Psoas muscle (tissue), 8 donors: ENCODE measurements around the gene B4GALNT1. TPM values are rescaled to one million over a fixed set of nuclear protein-coding genes. Genes with fewer than 3 reads are reported as not detected.

Source experiments
- ATAC-seq, 4 donors: fragments of 200-7000 bp; cut with Tn5 transposase; one replicate each; pipeline ENCODE4 v1.9.1; 2020; ENCODE audit warnings: moderate library complexity in 3 of 4, mild to moderate bottlenecking in 2 of 4
- DNase-seq, 2 donors: peaks; one replicate each; pipeline ENCODE4 v3.0.0-alpha.2; 2020
- H3K27ac ChIP-seq: fragments of 200-600 bp; one replicate; pipeline ENCODE4 v1.8.0; 2022
- H3K27me3 ChIP-seq, 3 donors: fragments of 200-600 bp in 1 of 3; one replicate each; pipeline versions ENCODE4 v1.6.1 to v1.8.0; 2013 to 2022; ENCODE audit warnings: low read length in 2 of 3, mild to moderate bottlenecking in 2 of 3, moderate library complexity in 1 of 3; ENCODE audit not compliant: insufficient read depth in 3 of 3
- H3K36me3 ChIP-seq, 2 donors: fragments of 200-600 bp in 1 of 2; one replicate each; pipeline versions ENCODE4 v1.6.1 to v1.8.0; 2013 to 2022; ENCODE audit warnings: low read depth in 1 of 2, mild to moderate bottlenecking in 1 of 2, moderate library complexity in 1 of 2; ENCODE audit not compliant: insufficient read depth in 1 of 2
- H3K4me1 ChIP-seq: fragments of 200-600 bp; one replicate; pipeline ENCODE4 v1.8.0; 2022
- H3K4me3 ChIP-seq: fragments of 200-600 bp; one replicate; pipeline ENCODE4 v1.8.0; 2022; ENCODE audit warnings: mild to moderate bottlenecking
- H3K9me3 ChIP-seq: fragments of 200-600 bp; one replicate; pipeline ENCODE4 v1.8.0; 2022
- WGBS, 3 donors: extraction: QIAGEN DNeasy Blood & Tissue Kit; methylation state at CpG; one replicate each; pipeline versions ENCODE4 v1.1.6 to v1.1.7; 2013; 5-methylcytosine and 5-hydroxymethylcytosine counted together
- intact Hi-C, 2 donors: fragments of 100-400 bp; cut with DNase I; formaldehyde crosslinking; loops; one replicate each; pipeline versions ENCODE4 v1.11.0 to v1.14.2; 2022
- polyA plus RNA-seq, 3 donors: library from polyadenylated mRNA; stranded (reverse); fragments of 200-250 nt; gene quantifications; one replicate each; pipeline ENCODE4 v1.2.3, GENCODE V29; 2013
- total RNA-seq, 4 donors: library from RNA; stranded (reverse); fragmentation: NEBNext Ultra II Directional in 2 of 4; extraction: Animal tissue kit (Norgen Biotek cat#: 25700) in 2 of 4; gene quantifications; one replicate each; pipeline versions ENCODE4 v1.2.1 to v1.2.4, GENCODE V29; 2021 to 2023
- TF ChIP-seq, protein P1 (sequence below): fragments of 200-600 bp; IDR thresholded peaks from one replicate; pipeline ENCODE4 v1.8.0; 2022; ENCODE audit warnings: antibody characterized with exemption
- donor health status: healthy with polysubstance abuse.
- donor health status: DM: no; HTN: no; CAD: no; lungs with moderate emphysema.
- donor health status: Bipolar disorder and iron deficiency.
- donor health status: healthy.
- donor health status: DM: yes; HTN: yes; CAD: no.
- donor health status: DM: no; HTN: no; CAD: no.
- donor health status: DM: no; HTN: no; CAD: no.
- donor health status: DM: yes; HTN: yes; CAD: no.

The B4GALNT1 gene
- total and polyA plus RNA-seq, 7 donors, result 8.2 to 46.7 (median 10.0) TPM

DNA sequence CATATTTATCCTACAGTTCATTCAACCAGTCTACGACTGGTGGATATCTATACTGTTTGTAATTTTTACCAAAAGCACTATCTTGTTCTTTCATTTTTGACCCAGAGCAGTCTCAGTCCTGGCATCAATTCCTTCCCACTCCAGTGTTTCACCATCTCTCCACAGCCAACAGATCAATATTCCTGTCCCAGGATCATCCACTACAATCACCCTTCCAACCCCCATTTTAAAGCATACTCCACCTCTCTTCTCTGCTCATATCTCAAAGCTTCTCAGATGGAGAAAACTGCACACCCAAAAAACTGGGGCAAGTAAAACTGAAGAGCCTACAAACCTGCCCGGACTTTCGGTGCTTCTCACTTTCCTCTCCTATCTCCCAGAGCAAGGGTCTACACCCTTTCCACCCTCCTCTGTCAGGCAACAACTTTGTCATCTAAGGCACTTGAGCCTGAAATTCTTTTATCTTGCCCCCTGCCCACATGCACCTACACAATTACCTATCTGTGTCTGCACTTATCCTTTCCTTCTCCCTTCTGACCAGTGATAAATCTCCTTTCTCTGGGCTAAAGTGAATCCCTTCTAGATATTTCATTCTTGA is 46.1 kb downstream of the B4GALNT1 start:
- no peaks in the 10 kb centered on the region for H3K9me3 ChIP-seq
- no peak for ATAC-seq
- intact Hi-C loops, result no loop called here
- TF ChIP-seq, protein P1, sequence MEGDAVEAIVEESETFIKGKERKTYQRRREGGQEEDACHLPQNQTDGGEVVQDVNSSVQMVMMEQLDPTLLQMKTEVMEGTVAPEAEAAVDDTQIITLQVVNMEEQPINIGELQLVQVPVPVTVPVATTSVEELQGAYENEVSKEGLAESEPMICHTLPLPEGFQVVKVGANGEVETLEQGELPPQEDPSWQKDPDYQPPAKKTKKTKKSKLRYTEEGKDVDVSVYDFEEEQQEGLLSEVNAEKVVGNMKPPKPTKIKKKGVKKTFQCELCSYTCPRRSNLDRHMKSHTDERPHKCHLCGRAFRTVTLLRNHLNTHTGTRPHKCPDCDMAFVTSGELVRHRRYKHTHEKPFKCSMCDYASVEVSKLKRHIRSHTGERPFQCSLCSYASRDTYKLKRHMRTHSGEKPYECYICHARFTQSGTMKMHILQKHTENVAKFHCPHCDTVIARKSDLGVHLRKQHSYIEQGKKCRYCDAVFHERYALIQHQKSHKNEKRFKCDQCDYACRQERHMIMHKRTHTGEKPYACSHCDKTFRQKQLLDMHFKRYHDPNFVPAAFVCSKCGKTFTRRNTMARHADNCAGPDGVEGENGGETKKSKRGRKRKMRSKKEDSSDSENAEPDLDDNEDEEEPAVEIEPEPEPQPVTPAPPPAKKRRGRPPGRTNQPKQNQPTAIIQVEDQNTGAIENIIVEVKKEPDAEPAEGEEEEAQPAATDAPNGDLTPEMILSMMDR, result no peak
- H3K36me3 ChIP-seq, result no peaks in the 10 kb centered on the region
- no peak overlapping the region for H3K4me3 ChIP-seq
- WGBS, 3 donors, result 87 to 91% (median 87%) methylated on average over 3 of the region's 3 CpGs
- peaks cover 2 to 7% (median 4%) of the 10 kb centered on the region in 3 donors for H3K27me3 ChIP-seq
- H3K4me1 ChIP-seq, result no peaks in the 10 kb centered on the region
- DNase-seq, result no peak
- no peak overlapping the region for H3K27ac ChIP-seq

DNA sequence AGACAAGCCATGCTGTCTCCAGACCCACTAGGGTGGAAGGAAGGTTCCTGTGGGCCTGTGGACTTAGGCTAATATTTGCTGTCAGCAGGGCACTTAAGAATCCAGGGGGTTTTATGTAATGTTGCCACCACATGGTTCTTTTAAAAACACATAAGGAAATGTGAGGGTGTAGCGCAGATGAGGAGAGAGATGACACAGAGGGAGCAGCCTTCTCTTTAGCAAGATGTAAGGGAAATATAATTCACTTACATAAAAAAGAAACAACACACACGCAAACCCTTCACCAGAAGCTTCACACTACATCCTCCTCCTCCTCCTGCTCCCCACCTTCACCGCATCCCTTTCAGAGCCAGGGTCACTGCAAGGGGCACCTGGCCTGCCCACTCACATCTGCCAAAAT is 46.9 kb downstream of the B4GALNT1 start:
- H3K4me1 ChIP-seq, result no peaks in the 10 kb centered on the region
- H3K9me3 ChIP-seq, result no peaks in the 10 kb centered on the region
- H3K36me3 ChIP-seq, result no peaks in the 10 kb centered on the region
- 85 to 92% (median 87%) methylated on average over 3 of the region's 3 CpGs for WGBS, 3 donors
- DNase-seq (no peak), ATAC-seq (no peak)
- intact Hi-C loops, result no loop called here
- TF ChIP-seq, protein P1, result no peak
- H3K27ac ChIP-seq, result no peak overlapping the region
- peaks cover 4 to 11% (median 4%) of the 10 kb centered on the region in 3 donors for H3K27me3 ChIP-seq
- no peak overlapping the region for H3K4me3 ChIP-seq

DNA sequence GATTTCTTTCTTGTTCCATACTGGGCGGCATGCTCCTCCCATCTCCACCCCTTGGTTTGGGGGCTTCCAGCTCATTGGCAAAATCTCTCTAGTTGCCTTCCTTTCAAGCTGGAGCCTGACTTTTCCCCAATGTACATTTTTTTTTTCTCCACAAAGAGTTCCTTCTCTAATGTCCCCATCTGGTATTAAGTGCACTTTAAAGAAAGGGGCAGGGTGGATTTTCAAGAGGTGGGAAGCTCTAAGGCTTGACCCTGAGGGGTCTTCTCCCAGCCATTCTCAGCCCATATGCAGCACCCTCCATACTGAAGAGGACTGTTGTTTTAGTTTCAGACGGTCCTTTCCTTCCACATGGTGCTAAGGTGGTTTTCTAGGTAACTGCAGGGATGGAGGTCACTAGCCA is 47.8 kb downstream of the B4GALNT1 start:
- no peak for DNase-seq
- WGBS, 3 donors, result 74 to 89% (median 85%) methylated on average over 2 of the region's 2 CpGs
- Histone ChIP-seq H3K36me3 (no peaks in the 10 kb centered on the region), H3K27me3 (peaks cover 4 to 11% (median 4%) of the 10 kb centered on the region in 3 donors), H3K4me1 (no peaks in the 10 kb centered on the region), H3K9me3 (no peaks in the 10 kb centered on the region), H3K4me3 (no peak overlapping the region), H3K27ac (no peak overlapping the region)
- intact Hi-C loops, result no loop called here
- TF ChIP-seq, protein P1, result no peak
- no peak for ATAC-seq

DNA sequence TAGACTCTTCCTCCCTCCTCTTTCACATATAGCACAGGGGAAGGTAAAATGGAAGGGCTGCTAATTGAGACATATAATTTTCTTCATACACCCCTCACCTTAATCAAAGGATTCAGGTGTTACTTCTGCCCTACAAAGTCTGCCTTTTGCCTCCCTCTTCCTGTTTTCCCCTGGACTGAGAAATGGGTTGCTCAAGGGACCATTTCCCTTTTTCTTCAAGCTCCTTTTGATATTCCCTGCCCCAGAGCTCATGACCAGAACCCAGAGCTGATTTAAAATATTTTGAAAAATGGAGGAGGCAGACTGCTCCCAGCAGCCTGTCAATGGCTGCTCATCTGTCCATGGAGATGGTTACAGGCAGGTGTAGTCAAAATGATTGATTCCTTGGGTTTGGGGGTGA is 48.3 kb downstream of the B4GALNT1 start:
- ATAC-seq, result no peak
- intact Hi-C loops, result loop anchor here in 1 of 2 donors (1.0 kb wide), 1 partner anchor 37 kb away; no protein-coding TSS in a partner anchor
- Histone ChIP-seq H3K9me3 (no peaks in the 10 kb centered on the region), H3K27ac (no peak overlapping the region), H3K27me3 (peaks cover 4 to 11% (median 4%) of the 10 kb centered on the region in 3 donors), H3K36me3 (no peaks in the 10 kb centered on the region), H3K4me3 (no peak overlapping the region), H3K4me1 (no peaks in the 10 kb centered on the region)
- TF ChIP-seq, protein P1, result no peak
- no peak for DNase-seq

DNA sequence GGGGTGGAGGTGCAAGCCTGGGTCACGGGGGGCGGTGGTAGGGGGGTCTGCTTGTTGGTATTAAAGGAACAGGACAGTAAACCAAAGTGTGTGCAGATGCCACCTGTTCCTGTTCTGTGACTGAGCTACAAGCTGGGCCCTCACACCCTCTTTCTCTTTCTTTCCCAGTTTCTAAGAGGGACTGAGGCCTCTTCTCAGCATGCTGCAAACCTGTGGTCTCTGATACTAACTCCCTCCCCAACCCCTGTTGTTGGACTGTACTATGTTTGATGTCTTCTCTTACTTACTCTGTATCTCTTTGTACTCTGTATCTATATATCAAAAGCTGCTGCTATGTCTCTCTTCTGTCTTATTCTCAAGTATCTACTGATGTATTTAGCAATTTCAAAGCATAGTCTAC is 49.0 kb downstream of the B4GALNT1 start:
- Histone ChIP-seq H3K36me3 (no peaks in the 10 kb centered on the region), H3K4me3 (no peak overlapping the region), H3K9me3 (no peaks in the 10 kb centered on the region), H3K4me1 (no peaks in the 10 kb centered on the region), H3K27me3 (peaks cover 4 to 11% (median 4%) of the 10 kb centered on the region in 3 donors), H3K27ac (no peak overlapping the region)
- WGBS, 3 donors, result 84 to 96% (median 90%) methylated on average over 2 of the region's 2 CpGs
- no peak for DNase-seq
- TF ChIP-seq, protein P1, result no peak
- intact Hi-C loops, result loop anchor here in 1 of 2 donors (1.0 kb wide), 1 partner anchor 37 kb away; no protein-coding TSS in a partner anchor
- ATAC-seq, result peak in 1 of 4 donors; percentile 14
